Breast epithelium (tissue), 4 donors: ENCODE data around the gene AURKB. TPM values are rescaled to one million over a fixed set of nuclear protein-coding genes. Genes with fewer than 3 reads are reported as not detected.

Source experiments
- DNase-seq, 2 donors: peaks; one replicate each; pipeline ENCODE4 v3.0.0-alpha.2; 2019; ENCODE audit warnings: low spot score in 2 of 2
- H3K27ac ChIP-seq, 2 donors: fragments of 200-600 bp; sonication (generic) in 1 of 2; one replicate each; pipeline ENCODE4 v1.5.1; 2016 to 2019; ENCODE audit warnings: mild to moderate bottlenecking in 1 of 2
- H3K27me3 ChIP-seq, 2 donors: fragments of 200-600 bp; sonication (generic) in 1 of 2; one replicate each; pipeline versions ENCODE4 v1.5.1 to v1.6.0; 2017 to 2019; ENCODE audit warnings: control low read depth in 1 of 2, mild to moderate bottlenecking in 1 of 2
- H3K36me3 ChIP-seq: fragments of 200-600 bp; one replicate; pipeline ENCODE4 v1.5.1; 2019
- H3K4me1 ChIP-seq, 2 donors: fragments of 200-600 bp; sonication (generic); one replicate each; pipeline ENCODE4 v1.5.1; 2016 to 2019; ENCODE audit warnings: control low read depth in 1 of 2
- H3K4me3 ChIP-seq, 3 donors: fragments of 200-600 bp; sonication (generic); 1 replicate in 2 of 3; 2 replicates in 1 of 3; pipeline ENCODE4 v1.5.1; 2016 to 2019; ENCODE audit warnings: mild to moderate bottlenecking in 3 of 3, moderate library complexity in 2 of 3
- H3K9me3 ChIP-seq, 2 donors: fragments of 200-600 bp; sonication (generic) in 1 of 2; one replicate each; pipeline ENCODE4 v1.5.1; 2016 to 2019; ENCODE audit warnings: control low read depth in 1 of 2
- CTCF ChIP-seq, 3 donors: fragments of 450-650 bp; IDR thresholded peaks; one replicate each; pipeline ENCODE4 v1.5.1; 2016 to 2017; ENCODE audit warnings: antibody characterized with exemption in 3 of 3, mild to moderate bottlenecking in 3 of 3, moderate library complexity in 3 of 3
- POLR2A ChIP-seq: fragments of 450-650 bp; IDR thresholded peaks from one replicate; pipeline ENCODE4 v1.6.1; 2016; ENCODE audit warnings: antibody characterized with exemption, mild to moderate bottlenecking, moderate library complexity
- POLR2AphosphoS5 ChIP-seq, 3 donors: sonication (generic); formaldehyde crosslinking; IDR thresholded peaks; one replicate each; pipeline ENCODE4 v1.6.1; 2017; ENCODE audit warnings: antibody characterized with exemption in 3 of 3
- intact Hi-C: fragments of 100-400 bp; cut with DNase I; formaldehyde crosslinking; loops from one replicate; pipeline ENCODE4 v1.15.1; 2023; ENCODE audit warnings: low total_unique reads
- total RNA-seq, 3 donors: library from RNA; depleted of rRNA; stranded (reverse); fragments of >200 nt; gene quantifications; one replicate each; pipeline ENCODE4 v1.1.0, GENCODE V29; 2016

Gene AURKB
- total RNA-seq, 3 donors from 2014 or later = 0.44 to 3.8 (median 1.6) TPM

DNA sequence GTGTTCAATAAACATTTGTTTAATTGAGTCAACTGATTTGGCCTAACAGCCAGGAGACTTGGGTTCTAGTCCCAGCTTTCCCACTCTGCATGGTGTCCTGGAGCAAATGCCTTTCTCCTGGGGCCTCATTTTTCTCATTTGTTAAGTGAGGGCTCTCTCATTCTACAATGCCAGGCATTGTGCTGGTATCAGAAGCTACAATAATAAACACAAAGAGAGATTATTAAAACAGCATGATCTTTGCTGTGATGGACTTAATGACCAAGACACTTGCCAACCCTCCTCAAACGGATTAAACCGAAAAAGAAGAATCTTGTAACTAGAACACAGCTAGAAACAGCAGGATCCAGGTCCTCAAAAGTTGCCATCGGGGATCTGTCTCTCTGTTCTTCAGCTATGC lies 42.8 kb downstream of the AURKB start:
- no peaks in the 10 kb centered on the region for H3K36me3 ChIP-seq
- no peaks in the 10 kb centered on the region for H3K27me3 ChIP-seq
- H3K4me1 ChIP-seq = peaks cover 9 to 10% of the 10 kb centered on the region in 2 donors
- no peak for DNase-seq
- TF ChIP-seq CTCF (IDR thresholded peaks at IDR 0.05) (no peak), POLR2A (no peak)
- H3K4me3 ChIP-seq = no peak overlapping the region
- no peak overlapping the region for H3K27ac ChIP-seq
- H3K9me3 ChIP-seq = no peaks in the 10 kb centered on the region
- intact Hi-C loops = no loop called here

GRCh38 chr17:8166731-8167130 lies 43.6 kb downstream of the AURKB start:
- no peak for DNase-seq
- no peak overlapping the region for H3K4me3 ChIP-seq
- TF ChIP-seq POLR2A (no peak), CTCF (IDR thresholded peaks at IDR 0.05) (no peak), POLR2AphosphoS5 (IDR thresholded peaks at IDR 0.05) (no peak)
- H3K27me3 ChIP-seq = no peaks in the 10 kb centered on the region
- H3K9me3 ChIP-seq = no peaks in the 10 kb centered on the region
- H3K4me1 ChIP-seq = peaks cover 9 to 11% of the 10 kb centered on the region in 2 donors
- H3K27ac ChIP-seq = peak overlapping the region; percentile 4 to 44
- intact Hi-C loops = no loop called here
- H3K36me3 ChIP-seq = no peaks in the 10 kb centered on the region

- no peak for DNase-seq
- peaks cover 14 to 21% of the 10 kb centered on the region in 2 donors for H3K4me1 ChIP-seq
- intact Hi-C loops = no loop called here
- TF ChIP-seq POLR2A (no peak), POLR2AphosphoS5 (IDR thresholded peaks at IDR 0.05) (no peak), CTCF (IDR thresholded peaks at IDR 0.05) (no peak)
- no peaks in the 10 kb centered on the region for H3K9me3 ChIP-seq
- peak overlapping the region in 1 of 3 donors; percentile 47 for H3K4me3 ChIP-seq
- H3K27me3 ChIP-seq = no peaks in the 10 kb centered on the region
- H3K36me3 ChIP-seq = no peaks in the 10 kb centered on the region
- H3K27ac ChIP-seq = peak overlapping the region; percentile 99 to 100
Measured at GRCh38 chr17:8164815-8165131, 45.6 kb downstream of the AURKB start.

- H3K27ac ChIP-seq = peak overlapping the region; percentile 99 to 100
- peak in 1 of 2 donors; percentile 82 for DNase-seq
- intact Hi-C loops = no loop called here
- peaks cover 14 to 21% of the 10 kb centered on the region in 2 donors for H3K4me1 ChIP-seq
- no peaks in the 10 kb centered on the region for H3K36me3 ChIP-seq
- H3K9me3 ChIP-seq = no peaks in the 10 kb centered on the region
- TF ChIP-seq POLR2AphosphoS5 (IDR thresholded peaks at IDR 0.05) = peak in 1 of 3 donors; percentile 52
- no peak for TF ChIP-seq POLR2A
- peak overlapping the region in 1 of 3 donors; percentile 47 for H3K4me3 ChIP-seq
- no peaks in the 10 kb centered on the region for H3K27me3 ChIP-seq
Measured at GRCh38 chr17:8163978-8164814, 46.2 kb downstream of the AURKB start.

- Histone ChIP-seq H3K4me1 (peaks cover 14 to 21% of the 10 kb centered on the region in 2 donors), H3K9me3 (no peaks in the 10 kb centered on the region), H3K4me3 (peak overlapping the region; percentile 84 to 100 (median 97)), H3K36me3 (no peaks in the 10 kb centered on the region), H3K27me3 (no peaks in the 10 kb centered on the region), H3K27ac (peak overlapping the region; percentile 99 to 100)
- no peak for DNase-seq
- TF ChIP-seq POLR2AphosphoS5 (IDR thresholded peaks at IDR 0.05) (no peak), CTCF (IDR thresholded peaks at IDR 0.05) (no peak), POLR2A (no peak)
- intact Hi-C loops = no loop called here
Measured at GRCh38 chr17:8162997-8163977, 47.1 kb downstream of the AURKB start.
